Uterus (tissue), 4 donors: ENCODE results near the gene PAM16. TPM values are rescaled to one million over a fixed set of nuclear protein-coding genes. Genes with fewer than 3 reads are reported as not detected.

Source experiments
- DNase-seq, 2 donors: peaks; one replicate each; pipeline ENCODE4 v3.0.0-alpha.2; 2019 to 2020
- H3K27ac ChIP-seq, 2 donors: fragments of 200-600 bp; sonication (generic); 1 replicate in 1 of 2; 2 replicates in 1 of 2; pipeline ENCODE4 v1.5.1; 2016 to 2018
- H3K27me3 ChIP-seq, 2 donors: fragments of 200-600 bp; sonication (generic); one replicate each; pipeline ENCODE4 v1.5.1; 2018 to 2019; ENCODE audit warnings: control low read depth in 1 of 2
- H3K36me3 ChIP-seq, 2 donors: fragments of 200-600 bp; sonication (generic); one replicate each; pipeline ENCODE4 v1.5.1; 2019; ENCODE audit warnings: control low read depth in 1 of 2
- H3K4me1 ChIP-seq, 2 donors: fragments of 200-600 bp; sonication (generic); one replicate each; pipeline ENCODE4 v1.5.1; 2018 to 2019; ENCODE audit warnings: control low read depth in 1 of 2
- H3K4me3 ChIP-seq, 2 donors: fragments of 200-600 bp; sonication (generic); 1 replicate in 1 of 2; 2 replicates in 1 of 2; pipeline ENCODE4 v1.5.1; 2018 to 2019; ENCODE audit warnings: mild to moderate bottlenecking in 1 of 2
- H3K9me3 ChIP-seq, 2 donors: fragments of 200-600 bp; sonication (generic); one replicate each; pipeline ENCODE4 v1.5.1; 2019; ENCODE audit warnings: control low read depth in 1 of 2
- CTCF ChIP-seq, 4 experiments: fragments of 200-600 bp in 2 of 4; fragments of 450-650 bp in 2 of 4; sonication (generic) in 2 of 4; IDR thresholded peaks; one replicate each; pipeline ENCODE4 v1.5.1; 2016 to 2019; ENCODE audit warnings: antibody characterized with exemption in 4 of 4, mild to moderate bottlenecking in 2 of 4, moderate library complexity in 1 of 4
- POLR2A ChIP-seq, 2 donors: fragments of 450-650 bp; IDR thresholded peaks; one replicate each; pipeline ENCODE4 v1.6.1; 2016; ENCODE audit warnings: antibody characterized with exemption in 2 of 2, mild to moderate bottlenecking in 1 of 2, moderate library complexity in 1 of 2
- intact Hi-C: fragments of 100-400 bp; cut with DNase I; formaldehyde crosslinking; loops from one replicate; pipeline ENCODE4 v1.15.1; 2023; ENCODE audit warnings: low total_unique reads
- total RNA-seq, 4 donors: library from RNA; depleted of rRNA in 3 of 4; stranded (reverse); fragments of >200 nt in 3 of 4; gene quantifications; one replicate each; pipeline versions ENCODE4 v1.1.0 to v1.2.4, GENCODE V29; 2014 to 2023
- donor health status: DM: yes; HTN: yes; CAD: no.

PAM16 gene
- total RNA-seq, 4 donors from 2014 or later: 8.9 to 438 (median 35.3) TPM

GRCh38 chr16:4319454-4320421 lies 31.4 kb downstream of the PAM16 start:
- intact Hi-C loops: no loop called here
- peaks cover 4 to 44% of the 10 kb centered on the region in 2 donors for H3K4me1 ChIP-seq

GRCh38 chr16:4318967-4319366 lies 32.2 kb downstream of the PAM16 start:
- intact Hi-C loops: no loop called here
- H3K27ac ChIP-seq: peak overlapping the region; percentile 90 to 96
- DNase-seq: no peak
- H3K4me1 ChIP-seq: peaks cover 0 to 37% of the 10 kb centered on the region in 2 donors
- no peaks in the 10 kb centered on the region for H3K27me3 ChIP-seq
- no peaks in the 10 kb centered on the region for H3K36me3 ChIP-seq
- no peak overlapping the region for H3K4me3 ChIP-seq
- no peaks in the 10 kb centered on the region for H3K9me3 ChIP-seq
- TF ChIP-seq POLR2A (IDR thresholded peaks at IDR 0.05): no peak
- TF ChIP-seq CTCF (IDR thresholded peaks at IDR 0.05): no peak

More at GRCh38 chr16:4319454-4320421, 31.4 kb downstream of the PAM16 start:
- no peaks in the 10 kb centered on the region for H3K9me3 ChIP-seq
- H3K27ac ChIP-seq: peak overlapping the region; percentile 90 to 96
- no peaks in the 10 kb centered on the region for H3K27me3 ChIP-seq
- peak in 1 of 2 donors; percentile 58 for DNase-seq
- H3K36me3 ChIP-seq: no peaks in the 10 kb centered on the region
- no peak for TF ChIP-seq POLR2A (IDR thresholded peaks at IDR 0.05)
- no peak for TF ChIP-seq CTCF (IDR thresholded peaks at IDR 0.05)
- no peak overlapping the region for H3K4me3 ChIP-seq

GRCh38 chr16:4318451-4318910 lies 32.6 kb downstream of the PAM16 start:
- no peak for DNase-seq
- Histone ChIP-seq H3K4me3 (no peak overlapping the region), H3K36me3 (no peaks in the 10 kb centered on the region), H3K4me1 (peaks cover 0 to 33% of the 10 kb centered on the region in 2 donors), H3K27ac (peak overlapping the region; percentile 90 to 96), H3K9me3 (no peaks in the 10 kb centered on the region), H3K27me3 (no peaks in the 10 kb centered on the region)
- TF ChIP-seq CTCF (IDR thresholded peaks at IDR 0.05): no peak
- no peak for TF ChIP-seq POLR2A (IDR thresholded peaks at IDR 0.05)
- intact Hi-C loops: no loop called here

GRCh38 chr16:4317532-4318450 lies 33.3 kb downstream of the PAM16 start:
- H3K9me3 ChIP-seq: no peaks in the 10 kb centered on the region
- no peaks in the 10 kb centered on the region for H3K36me3 ChIP-seq
- peak overlapping the region; percentile 90 to 96 for H3K27ac ChIP-seq
- no peaks in the 10 kb centered on the region for H3K27me3 ChIP-seq
- peak overlapping the region in 1 of 2 donors; percentile 63 for H3K4me3 ChIP-seq
- intact Hi-C loops: no loop called here
- TF ChIP-seq CTCF (IDR thresholded peaks at IDR 0.05) (no peak), POLR2A (IDR thresholded peaks at IDR 0.05) (no peak)
- peaks cover 0 to 33% of the 10 kb centered on the region in 2 donors for H3K4me1 ChIP-seq
- peak; percentile 57 to 70 for DNase-seq
